Activated naive CD8-positive, alpha-beta T cell (primary cell): ENCODE measurements around the gene MSH3.
A peak's percentile ranks its signal among the peaks of the same experiment; 100 is the strongest.
"Not testable (repeated sequence)": the region's sequence is repeated elsewhere in the genome, so short reads cannot be mapped to it uniquely, and the experiment has no call there.

Experiments
- H3K27ac Mint-ChIP-seq: one replicate; pipeline ENCODE4 v1.8.0; 2021; ENCODE audit warnings: mixed read lengths
- H3K27me3 Mint-ChIP-seq: one replicate; pipeline ENCODE4 v1.8.0; 2021; ENCODE audit warnings: mixed read lengths
- H3K36me3 Mint-ChIP-seq: one replicate; pipeline ENCODE4 v1.8.0; 2021; ENCODE audit warnings: mixed read lengths
- H3K4me1 Mint-ChIP-seq: one replicate; pipeline ENCODE4 v1.8.0; 2021; ENCODE audit warnings: low read depth, mixed read lengths
- H3K4me3 Mint-ChIP-seq: one replicate; pipeline ENCODE4 v1.8.0; 2021; ENCODE audit warnings: mild to moderate bottlenecking, mixed read lengths
- H3K9me3 Mint-ChIP-seq: one replicate; pipeline ENCODE4 v1.8.0; 2021; ENCODE audit warnings: low read depth, mixed read lengths

The MSH3 gene

DNA sequence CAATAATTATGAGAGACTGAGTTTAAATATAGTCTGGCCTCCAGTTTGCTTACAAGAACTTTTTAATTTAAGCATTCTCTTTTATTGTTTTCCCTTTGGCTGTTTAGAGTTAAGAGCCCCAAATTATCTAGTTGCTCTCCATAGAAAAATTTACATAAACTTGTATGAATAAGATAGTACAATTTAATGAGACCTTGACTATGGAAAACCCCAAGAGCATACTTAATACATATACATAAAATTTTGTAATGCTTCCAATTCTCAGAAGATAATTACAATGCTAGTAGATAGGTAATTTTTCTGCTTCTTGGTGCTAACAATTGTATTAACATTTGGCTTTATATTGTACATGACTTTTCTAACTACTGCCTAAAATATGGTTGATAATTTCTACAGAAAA, 20.3 kb upstream of the MSH3 start:
- Mint-ChIP-seq H3K4me1 (peaks cover 5% of the 10 kb centered on the region), H3K4me3 (no peak overlapping the region), H3K27me3 (no peaks in the 10 kb centered on the region), H3K9me3 (no peaks in the 10 kb centered on the region), H3K36me3 (peaks cover 21% of the 10 kb centered on the region), H3K27ac (no peak overlapping the region)

- no peak overlapping the region for H3K27ac Mint-ChIP-seq
- peaks cover 46% of the 10 kb centered on the region for H3K36me3 Mint-ChIP-seq
- no peak overlapping the region for H3K4me3 Mint-ChIP-seq
- no peaks in the 10 kb centered on the region for H3K27me3 Mint-ChIP-seq
- H3K9me3 Mint-ChIP-seq, result no peaks in the 10 kb centered on the region
- H3K4me1 Mint-ChIP-seq, result peaks cover 6% of the 10 kb centered on the region
These were observed 13.1 kb upstream of the MSH3 start for GRCh38 chr5:80641353-80641752.

- Mint-ChIP-seq H3K4me3 (no peak overlapping the region), H3K9me3 (no peaks in the 10 kb centered on the region), H3K27me3 (no peaks in the 10 kb centered on the region), H3K27ac (no peak overlapping the region), H3K36me3 (peaks cover 38% of the 10 kb centered on the region), H3K4me1 (peaks cover 4% of the 10 kb centered on the region)
These were observed 9.6 kb upstream of the MSH3 start for GRCh38 chr5:80644900-80645299.

DNA sequence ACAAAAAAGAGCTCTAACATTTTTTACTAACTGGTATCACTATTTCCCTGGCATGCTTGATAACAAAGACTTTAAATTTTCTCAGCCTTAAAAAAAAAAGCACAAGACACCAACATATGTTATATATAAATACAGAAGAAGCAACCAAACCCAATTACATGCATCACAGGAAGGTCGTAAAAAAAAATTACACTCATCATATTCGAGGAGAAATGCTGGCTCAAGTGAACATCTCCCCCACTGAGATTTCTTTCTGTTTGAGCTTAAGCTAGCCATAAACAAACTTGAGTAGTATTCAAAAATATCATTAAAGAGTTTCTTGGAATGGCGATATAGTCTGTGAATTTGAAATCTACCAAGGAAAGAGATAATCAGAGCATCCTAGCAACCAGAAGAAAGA, 7.5 kb upstream of the MSH3 start:
- Mint-ChIP-seq H3K9me3 (no peaks in the 10 kb centered on the region), H3K4me3 (no peak overlapping the region), H3K27ac (no peak overlapping the region), H3K4me1 (peaks cover 4% of the 10 kb centered on the region), H3K27me3 (no peaks in the 10 kb centered on the region), H3K36me3 (peaks cover 31% of the 10 kb centered on the region)

GRCh38 chr5:80653502-80653901, 950 bp upstream of the MSH3 start:
- Mint-ChIP-seq H3K36me3 (peaks cover 8% of the 10 kb centered on the region), H3K27me3 (no peaks in the 10 kb centered on the region), H3K9me3 (no peaks in the 10 kb centered on the region), H3K4me1 (peaks cover 27% of the 10 kb centered on the region), H3K4me3 (peak overlapping the region; percentile 92), H3K27ac (peak overlapping the region; percentile 91)

DNA sequence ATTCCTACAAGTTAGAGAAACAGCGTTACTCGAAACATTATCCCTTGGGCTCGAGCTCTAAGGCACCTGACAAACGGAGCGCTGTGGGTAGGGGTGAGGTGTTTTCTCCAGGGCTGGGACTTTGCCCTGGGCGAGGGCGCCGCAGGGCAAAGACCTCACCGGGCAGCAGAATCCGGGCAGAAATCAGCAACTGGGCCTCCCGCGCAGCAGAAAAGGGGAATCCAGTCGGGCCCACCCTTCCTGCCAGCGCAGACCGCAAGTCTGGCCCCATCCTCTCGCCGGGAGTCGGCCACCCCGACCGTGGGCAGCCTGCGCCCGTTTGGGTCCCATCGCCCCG, 430 bp upstream of the MSH3 start:
- Mint-ChIP-seq H3K36me3 (peaks cover 8% of the 10 kb centered on the region), H3K27ac (peak overlapping the region; percentile 91), H3K4me3 (peak overlapping the region; percentile 92), H3K9me3 (no peaks in the 10 kb centered on the region), H3K4me1 (peaks cover 27% of the 10 kb centered on the region), H3K27me3 (no peaks in the 10 kb centered on the region)

GRCh38 chr5:80655231-80655774, 851 bp downstream of the MSH3 start:
- Mint-ChIP-seq H3K4me1 (peaks cover 38% of the 10 kb centered on the region), H3K27me3 (no peaks in the 10 kb centered on the region), H3K4me3 (peak overlapping the region; percentile 95), H3K9me3 (no peaks in the 10 kb centered on the region), H3K27ac (peak overlapping the region; percentile 98), H3K36me3 (peaks cover 12% of the 10 kb centered on the region)

GRCh38 chr5:80656425-80656824, 2.0 kb downstream of the MSH3 start:
- peaks cover 43% of the 10 kb centered on the region for H3K4me1 Mint-ChIP-seq
- H3K27ac Mint-ChIP-seq, result peak overlapping the region; percentile 98
- H3K9me3 Mint-ChIP-seq, result no peaks in the 10 kb centered on the region
- no peaks in the 10 kb centered on the region for H3K27me3 Mint-ChIP-seq
- peak overlapping the region; percentile 17 for H3K4me3 Mint-ChIP-seq
- peaks cover 16% of the 10 kb centered on the region for H3K36me3 Mint-ChIP-seq

DNA sequence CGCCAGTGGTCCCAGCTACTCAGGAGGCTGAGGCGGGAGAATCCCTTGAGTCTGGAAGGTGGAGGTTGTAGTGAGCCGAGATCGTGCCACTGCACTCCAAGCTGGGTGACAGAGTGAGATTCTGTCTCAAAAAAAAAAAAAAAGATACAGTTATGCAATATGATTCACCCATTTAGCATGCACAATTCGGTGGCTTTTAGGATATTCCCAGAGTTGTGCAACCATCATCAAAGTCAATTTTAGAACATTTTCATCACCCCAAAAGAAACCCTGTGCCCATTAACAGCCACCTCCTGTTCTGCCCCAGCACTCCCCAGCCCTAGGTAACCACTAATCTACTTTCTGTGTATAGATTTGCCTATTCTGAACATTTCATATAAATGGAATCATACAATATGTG, 4.7 kb downstream of the MSH3 start:
- Mint-ChIP-seq H3K27me3 (no peaks in the 10 kb centered on the region), H3K4me1 (peaks cover 45% of the 10 kb centered on the region), H3K27ac (no peak overlapping the region), H3K9me3 (no peaks in the 10 kb centered on the region), H3K36me3 (peaks cover 19% of the 10 kb centered on the region), H3K4me3 (no peak overlapping the region)

- H3K36me3 Mint-ChIP-seq, result peaks cover 20% of the 10 kb centered on the region
- not testable (repeated sequence) for H3K9me3 Mint-ChIP-seq, H3K4me3 Mint-ChIP-seq, H3K27ac Mint-ChIP-seq, H3K27me3 Mint-ChIP-seq
- H3K4me1 Mint-ChIP-seq, result peaks cover 39% of the 10 kb centered on the region
These were observed 6.2 kb downstream of the MSH3 start for GRCh38 chr5:80660661-80661060.

GRCh38 chr5:80662108-80662507, 7.7 kb downstream of the MSH3 start:
- no peaks in the 10 kb centered on the region for H3K9me3 Mint-ChIP-seq
- H3K36me3 Mint-ChIP-seq, result peaks cover 27% of the 10 kb centered on the region
- H3K27ac Mint-ChIP-seq, result no peak overlapping the region
- peaks cover 31% of the 10 kb centered on the region for H3K4me1 Mint-ChIP-seq
- H3K27me3 Mint-ChIP-seq, result no peaks in the 10 kb centered on the region
- no peak overlapping the region for H3K4me3 Mint-ChIP-seq

DNA sequence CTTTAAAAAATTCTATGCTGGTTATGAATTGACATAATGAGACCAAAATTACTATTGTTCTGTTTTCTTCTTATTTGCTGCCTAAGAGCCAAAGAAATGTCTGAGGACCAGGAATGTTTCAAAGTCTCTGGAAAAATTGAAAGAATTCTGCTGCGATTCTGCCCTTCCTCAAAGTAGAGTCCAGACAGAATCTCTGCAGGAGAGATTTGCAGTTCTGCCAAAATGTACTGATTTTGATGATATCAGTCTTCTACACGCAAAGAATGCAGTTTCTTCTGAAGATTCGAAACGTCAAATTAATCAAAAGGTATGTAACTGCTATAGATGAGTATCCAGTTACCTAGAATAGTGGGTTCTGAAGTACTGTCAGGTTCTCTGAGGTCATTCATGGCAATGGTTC, 10.6 kb downstream of the MSH3 start:
- Mint-ChIP-seq H3K9me3 (no peaks in the 10 kb centered on the region), H3K36me3 (peaks cover 19% of the 10 kb centered on the region), H3K4me3 (no peak overlapping the region), H3K27me3 (no peaks in the 10 kb centered on the region), H3K27ac (no peak overlapping the region), H3K4me1 (peaks cover 22% of the 10 kb centered on the region)

- Mint-ChIP-seq H3K36me3 (peaks cover 17% of the 10 kb centered on the region), H3K27me3 (no peaks in the 10 kb centered on the region), H3K4me1 (peaks cover 8% of the 10 kb centered on the region), H3K4me3 (no peak overlapping the region), H3K9me3 (no peaks in the 10 kb centered on the region), H3K27ac (no peak overlapping the region)
These were observed 12.9 kb downstream of the MSH3 start for GRCh38 chr5:80667384-80667783.

DNA sequence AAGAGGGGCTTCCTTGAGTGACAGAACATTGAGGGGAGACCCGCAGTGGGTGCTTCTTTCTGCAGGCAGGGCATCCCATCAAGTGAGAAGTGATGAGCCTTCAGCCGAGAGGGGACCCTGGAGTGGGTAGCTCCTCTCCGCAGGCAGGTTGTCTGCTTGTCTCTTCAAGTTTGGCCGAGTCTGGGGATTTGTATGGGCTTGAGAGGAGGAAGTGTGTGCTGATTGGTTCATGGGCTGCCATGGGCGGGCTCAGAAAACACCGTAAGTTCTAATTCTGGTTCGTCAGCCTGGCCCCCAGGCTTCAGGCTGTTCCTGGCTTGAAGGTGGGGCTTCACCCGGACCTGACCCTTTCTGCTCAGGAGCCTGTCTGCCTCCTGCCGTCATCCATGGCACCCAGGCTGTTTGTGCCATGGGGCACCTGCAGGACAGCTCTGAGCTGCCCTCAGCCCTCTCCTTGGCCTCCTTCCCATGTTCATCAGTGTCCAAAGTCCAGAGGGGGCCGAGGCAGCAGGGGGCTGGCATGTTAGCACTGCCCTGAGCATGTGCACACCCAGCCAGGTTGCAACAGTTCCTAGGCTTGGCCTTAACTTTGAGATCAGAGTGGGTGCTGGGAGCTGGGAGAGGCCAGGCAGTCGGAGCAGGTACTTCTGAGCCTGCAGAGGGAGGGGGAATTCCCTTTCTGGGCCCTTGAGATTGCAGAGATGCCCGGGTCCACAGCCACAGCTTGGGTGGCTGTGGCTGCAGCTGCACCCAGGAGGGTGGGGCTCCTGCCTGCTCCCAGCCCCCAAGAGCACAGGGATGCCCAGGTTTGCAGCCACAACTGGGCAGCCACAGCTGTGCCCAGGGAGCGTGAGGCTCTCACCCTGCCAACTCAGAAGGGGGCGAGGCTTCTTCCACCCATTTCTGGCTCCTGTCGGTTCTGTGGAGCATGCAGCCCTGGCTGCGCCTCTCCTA, 13.8 kb downstream of the MSH3 start:
- peaks cover 17% of the 10 kb centered on the region for H3K36me3 Mint-ChIP-seq

DNA sequence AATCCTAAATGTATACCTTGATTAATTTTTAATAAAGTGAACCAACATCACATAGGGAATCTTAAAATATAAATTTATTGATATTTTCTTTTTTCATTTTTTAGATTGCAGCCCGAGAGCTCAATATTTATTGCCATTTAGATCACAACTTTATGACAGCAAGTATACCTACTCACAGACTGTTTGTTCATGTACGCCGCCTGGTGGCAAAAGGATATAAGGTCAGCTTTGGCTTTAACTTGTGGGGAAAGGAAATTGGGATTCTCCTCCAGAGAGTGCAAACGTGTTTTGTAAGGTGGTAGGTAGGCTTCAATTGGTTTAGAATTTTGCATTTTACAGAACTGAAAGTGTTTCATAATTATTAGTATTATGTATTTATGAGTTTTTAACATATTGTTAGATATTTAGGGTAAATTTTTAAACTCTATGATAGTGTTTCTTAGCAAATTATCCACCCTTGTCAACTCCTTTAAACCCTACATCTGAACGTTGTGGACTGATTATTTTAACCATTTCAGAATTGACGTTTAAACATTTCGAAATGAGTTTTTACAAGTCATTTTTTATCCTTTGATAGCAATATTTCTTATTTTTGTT, 17.8 kb downstream of the MSH3 start:
- Mint-ChIP-seq H3K4me3 (no peak overlapping the region), H3K4me1 (peaks cover 3% of the 10 kb centered on the region), H3K27ac (no peak overlapping the region), H3K9me3 (no peaks in the 10 kb centered on the region), H3K36me3 (peaks cover 13% of the 10 kb centered on the region), H3K27me3 (no peaks in the 10 kb centered on the region)

More for the DNA sequence above, 13.8 kb downstream of the MSH3 start:
- H3K27me3 Mint-ChIP-seq, result no peaks in the 10 kb centered on the region
- no peak overlapping the region for H3K4me3 Mint-ChIP-seq
- no peaks in the 10 kb centered on the region for H3K9me3 Mint-ChIP-seq
- H3K27ac Mint-ChIP-seq, result no peak overlapping the region
- peaks cover 8% of the 10 kb centered on the region for H3K4me1 Mint-ChIP-seq
